ENCODE results near the gene CORO2A.
"Not testable (repeated sequence)": the region's sequence is repeated elsewhere in the genome, so short reads cannot be mapped to it uniquely, and the experiment has no call there.

Gene CORO2A

GRCh38 chr9:98094316-98094715 is 98.1 kb downstream of the CORO2A start:
- H3K4me3 ChIP-seq (ENCODE audit: low read length), result no peak overlapping the region
- no peak for TF ChIP-seq CTCF (IDR thresholded peaks at IDR 0.05; ENCODE audit: insufficient read depth, low read depth, low read length, missing control alignments)

GRCh38 chr9:98092613-98092931 is 99.9 kb downstream of the CORO2A start:
- DNase-seq (ENCODE audit: low read depth), result peak; percentile 9
- peak overlapping the region; percentile 11 for H3K4me3 ChIP-seq (ENCODE audit: low read length)
- TF ChIP-seq CTCF (IDR thresholded peaks at IDR 0.05; ENCODE audit: insufficient read depth, low read depth, low read length, missing control alignments), result no peak

More at GRCh38 chr9:98094316-98094715, 98.1 kb downstream of the CORO2A start:
- DNase-seq (ENCODE audit: low read depth), result no peak

GRCh38 chr9:98091735-98092612 is 100.5 kb downstream of the CORO2A start:
- no peak for TF ChIP-seq CTCF (IDR thresholded peaks at IDR 0.05; ENCODE audit: insufficient read depth, low read depth, low read length, missing control alignments)
- peak overlapping the region; percentile 11 for H3K4me3 ChIP-seq (ENCODE audit: low read length)
- peak; percentile 61 for DNase-seq (ENCODE audit: low read depth)

GRCh38 chr9:98090674-98091073 is 101.8 kb downstream of the CORO2A start:
- H3K4me3 ChIP-seq (ENCODE audit: low read length); DNase-seq (ENCODE audit: low read depth): not testable (repeated sequence)

- no peak for TF ChIP-seq CTCF (IDR thresholded peaks at IDR 0.05; ENCODE audit: insufficient read depth, low read depth, low read length, missing control alignments)
- peak; percentile 92 for DNase-seq (ENCODE audit: low read depth)
- H3K4me3 ChIP-seq (ENCODE audit: low read length), result peak overlapping the region; percentile 23
These were observed 104.8 kb downstream of the CORO2A start for GRCh38 chr9:98087420-98088354.

- DNase-seq (ENCODE audit: low read depth), result no peak
- no peak for TF ChIP-seq CTCF (IDR thresholded peaks at IDR 0.05; ENCODE audit: insufficient read depth, low read depth, low read length, missing control alignments)
- H3K4me3 ChIP-seq (ENCODE audit: low read length), result no peak overlapping the region
These were observed 106.0 kb downstream of the CORO2A start for GRCh38 chr9:98086461-98086860.

GRCh38 chr9:98085944-98086343 is 106.5 kb downstream of the CORO2A start:
- H3K4me3 ChIP-seq (ENCODE audit: low read length), result no peak overlapping the region
- peak; percentile 19 for DNase-seq (ENCODE audit: low read depth)
- no peak for TF ChIP-seq CTCF (IDR thresholded peaks at IDR 0.05; ENCODE audit: insufficient read depth, low read depth, low read length, missing control alignments)
